ENCODE results near the gene PDE11A. TPM values are rescaled to one million over a fixed set of nuclear protein-coding genes. Genes with fewer than 3 reads are reported as not detected.

Gene PDE11A
- total RNA-seq, 6 experiments from 2014 or later = 1.2 to 9.4 (median 6.3) TPM

- intact Hi-C loops (cut with DNase I) = no loop called here
- Histone ChIP-seq H3K27me3 (no peaks in the 10 kb centered on the region), H3K4me1 (peaks cover 0 to 3% (median 0%) of the 10 kb centered on the region in 4 donors), H3K9me3 (no peaks in the 10 kb centered on the region), H3K4me3 (no peak overlapping the region), H3K36me3 (no peaks in the 10 kb centered on the region), H3K27ac (no peak overlapping the region)
- whole genome bisulfite sequencing (ENCODE audit: insufficient coverage, low coverage, low lambda C conversion rate, missing lambda C conversion rate) = 54% methylated on average over 5 of the region's 5 CpGs
- peak; percentile 84 to 96 (median 92) for ATAC-seq
- DNase-seq = peak; percentile 33 to 76 (median 62)
- TF ChIP-seq POLR2A (IDR thresholded peaks at IDR 0.05) = no peak
- TF ChIP-seq CTCF (IDR thresholded peaks at IDR 0.05) = no peak
These were observed 487.2 kb downstream of the PDE11A start for GRCh38 chr2:177585234-177585863.

- H3K36me3 ChIP-seq = no peaks in the 10 kb centered on the region
- H3K4me1 ChIP-seq = peaks cover 0 to 3% (median 0%) of the 10 kb centered on the region in 4 donors
- intact Hi-C loops (cut with DNase I) = no loop called here
- DNase-seq (no peak), ATAC-seq (no peak)
- whole genome bisulfite sequencing (ENCODE audit: insufficient coverage, low coverage, low lambda C conversion rate, missing lambda C conversion rate) = 94% methylated on average over 5 of the region's 6 CpGs
- no peak overlapping the region for H3K4me3 ChIP-seq
- H3K27ac ChIP-seq = no peak overlapping the region
- no peaks in the 10 kb centered on the region for H3K9me3 ChIP-seq
- H3K27me3 ChIP-seq = no peaks in the 10 kb centered on the region
- no peak for TF ChIP-seq CTCF (IDR thresholded peaks at IDR 0.05)
- no peak for TF ChIP-seq POLR2A (IDR thresholded peaks at IDR 0.05)
These were observed 488.4 kb downstream of the PDE11A start for GRCh38 chr2:177584030-177584692.

- 91% methylated on average over 1 of the region's 1 CpG for WGBS (ENCODE audit: insufficient coverage, low coverage, low lambda C conversion rate, missing lambda C conversion rate)
- ATAC-seq = no peak
- H3K27ac ChIP-seq = no peak overlapping the region
These were observed 490.6 kb downstream of the PDE11A start for GRCh38 chr2:177582000-177582399.

GRCh38 chr2:177579486-177580036 lies 493.0 kb downstream of the PDE11A start:
- ATAC-seq (no peak), DNase-seq (no peak)
- Histone ChIP-seq H3K36me3 (no peaks in the 10 kb centered on the region), H3K27ac (no peak overlapping the region), H3K27me3 (no peaks in the 10 kb centered on the region), H3K4me3 (no peak overlapping the region), H3K9me3 (no peaks in the 10 kb centered on the region), H3K4me1 (no peaks in the 10 kb centered on the region)
- TF ChIP-seq CTCF (IDR thresholded peaks at IDR 0.05) (no peak), POLR2A (IDR thresholded peaks at IDR 0.05) (no peak)
- intact Hi-C loops (cut with DNase I) = no loop called here
- 86% methylated on average over 2 of the region's 3 CpGs for WGBS (ENCODE audit: insufficient coverage, low coverage, low lambda C conversion rate, missing lambda C conversion rate)

More at GRCh38 chr2:177582000-177582399, 490.6 kb downstream of the PDE11A start:
- Histone ChIP-seq H3K4me1 (peaks cover 0 to 3% (median 0%) of the 10 kb centered on the region in 4 donors), H3K27me3 (no peaks in the 10 kb centered on the region), H3K36me3 (no peaks in the 10 kb centered on the region), H3K4me3 (no peak overlapping the region), H3K9me3 (no peaks in the 10 kb centered on the region)
- no peak for TF ChIP-seq CTCF (IDR thresholded peaks at IDR 0.05)
- TF ChIP-seq POLR2A (IDR thresholded peaks at IDR 0.05) = no peak
- intact Hi-C loops (cut with DNase I) = no loop called here
- DNase-seq = no peak
